NB4 (cell line): ENCODE data around the gene CAPRIN1.

Source experiments
- CTCF ChIP-seq: IDR thresholded peaks from one replicate; pipeline ENCODE4 v1.5.1; 2012; ENCODE audit warnings: low read depth, low read length
- MAX ChIP-seq: IDR thresholded peaks from 2 replicates; pipeline ENCODE4 v1.6.1; 2011; ENCODE audit warnings: low read depth, low read length
- POLR2A ChIP-seq: IDR thresholded peaks from 2 replicates; pipeline ENCODE4 v1.6.1; 2011; ENCODE audit warnings: mild to moderate bottlenecking; ENCODE audit not compliant: insufficient read length; ENCODE audit errors: extremely low read depth

GRCh38 chr11:34055218-34056000 is 3.9 kb downstream of the CAPRIN1 start:
- TF ChIP-seq CTCF (no peak), MAX (no peak), POLR2A (no peak)
